Activated naive CD4-positive, alpha-beta T cell treated with Interleukin-2 at 50 U/mL for 16 hours (primary cell): ENCODE results near the gene TRAK1.
"Not testable (repeated sequence)": the region's sequence is repeated elsewhere in the genome, so short reads cannot be mapped to it uniquely, and the experiment has no call there.

Source experiments
- DNase-seq: peaks from one replicate; pipeline ENCODE4 v3.0.0-alpha.2; 2020

Gene TRAK1

GRCh38 chr3:42099020-42099765 is 8.0 kb downstream of the TRAK1 start:
- DNase-seq, result no peak

- no peak for DNase-seq
Observed at GRCh38 chr3:42101048-42101447, 9.9 kb downstream of the TRAK1 start.

GRCh38 chr3:42101481-42101880 is 10.3 kb downstream of the TRAK1 start:
- no peak for DNase-seq

- DNase-seq, result no peak
Observed at GRCh38 chr3:42102571-42102970, 11.4 kb downstream of the TRAK1 start.

- DNase-seq, result not testable (repeated sequence)
Observed at GRCh38 chr3:42103921-42104665, 12.9 kb downstream of the TRAK1 start.

- DNase-seq, result not testable (repeated sequence)
Observed at GRCh38 chr3:42105994-42106393, 14.8 kb downstream of the TRAK1 start.

DNA sequence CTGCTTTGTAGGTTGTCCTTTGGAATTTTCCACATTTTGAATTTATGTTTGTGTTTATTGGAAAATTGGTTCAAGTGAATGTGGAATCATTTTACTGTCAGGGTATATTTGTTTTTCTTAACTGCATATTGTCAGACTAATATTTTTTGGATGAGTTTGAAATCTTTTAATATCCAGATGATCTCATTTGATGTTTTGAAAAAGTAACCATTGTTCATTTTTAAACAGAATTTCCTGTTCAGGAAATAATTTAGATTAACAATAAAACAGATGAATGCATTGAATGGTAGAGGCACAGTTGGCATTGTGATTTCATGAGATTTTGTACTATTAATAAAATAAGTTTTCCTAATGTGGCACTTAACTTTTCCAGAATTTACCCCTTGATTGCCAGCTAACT is 15.5 kb downstream of the TRAK1 start:
- DNase-seq, result no peak

GRCh38 chr3:42110631-42111030 is 19.5 kb downstream of the TRAK1 start:
- DNase-seq, result no peak

- no peak for DNase-seq
Observed at GRCh38 chr3:42114130-42114725, 23.1 kb downstream of the TRAK1 start.

DNA sequence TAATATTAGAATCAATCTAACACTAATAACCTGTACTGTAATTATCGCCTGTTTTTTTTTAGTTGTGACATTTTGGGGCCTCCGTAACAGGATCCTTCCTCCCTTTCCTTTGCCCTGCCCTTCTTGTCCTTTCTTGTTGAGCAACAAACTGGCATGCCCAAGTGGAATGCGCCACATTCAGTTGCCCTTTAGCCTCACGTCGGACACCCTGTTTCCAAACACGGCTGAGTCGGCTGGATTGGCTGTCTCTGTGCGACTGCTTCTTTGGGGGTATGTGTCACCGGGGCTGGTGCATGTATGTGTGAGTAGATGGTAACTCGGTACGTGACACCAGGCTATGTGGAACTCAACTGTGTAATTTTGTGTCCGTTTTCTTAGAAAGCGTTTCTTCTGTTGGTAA is 24.1 kb downstream of the TRAK1 start:
- no peak for DNase-seq

DNA sequence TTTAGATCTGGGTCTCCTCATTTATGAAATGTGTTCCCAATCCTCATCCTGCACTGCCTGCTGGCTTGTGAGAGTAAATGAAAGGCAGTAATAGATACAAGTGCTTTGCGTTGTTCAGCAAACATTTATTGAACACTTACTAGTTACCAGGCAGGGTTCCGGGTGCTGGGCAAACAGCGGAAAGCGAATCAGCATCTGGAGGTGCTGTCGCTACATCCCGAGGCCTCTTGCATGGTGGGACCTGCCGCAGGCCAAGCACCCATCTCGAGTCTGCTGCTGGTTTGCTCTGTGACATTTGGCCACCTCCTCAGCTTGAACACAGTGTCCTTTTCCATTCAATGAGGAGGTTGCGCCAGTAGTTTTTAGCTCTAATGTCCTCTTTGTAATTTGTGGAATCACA is 24.8 kb downstream of the TRAK1 start:
- no peak for DNase-seq

DNA sequence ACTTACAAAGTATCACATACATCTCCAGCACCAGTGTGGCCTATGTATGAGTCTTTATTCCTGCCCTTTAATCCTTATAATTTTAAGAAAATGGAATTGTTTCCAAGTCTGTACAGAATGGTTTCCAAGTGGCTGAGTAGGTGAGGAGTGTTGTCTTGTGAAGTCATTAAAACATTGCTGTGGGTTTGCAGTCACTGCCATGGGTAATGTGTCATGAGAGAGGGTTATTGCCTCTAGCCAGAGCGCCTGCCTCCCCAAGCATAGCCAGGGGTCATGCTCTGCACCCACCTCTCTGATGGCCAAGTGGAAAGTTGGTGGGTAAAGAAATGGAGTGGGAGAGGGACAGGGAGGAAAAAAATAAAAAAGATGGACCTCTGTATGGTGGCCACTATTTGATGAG is 25.3 kb downstream of the TRAK1 start:
- DNase-seq, result no peak

DNA sequence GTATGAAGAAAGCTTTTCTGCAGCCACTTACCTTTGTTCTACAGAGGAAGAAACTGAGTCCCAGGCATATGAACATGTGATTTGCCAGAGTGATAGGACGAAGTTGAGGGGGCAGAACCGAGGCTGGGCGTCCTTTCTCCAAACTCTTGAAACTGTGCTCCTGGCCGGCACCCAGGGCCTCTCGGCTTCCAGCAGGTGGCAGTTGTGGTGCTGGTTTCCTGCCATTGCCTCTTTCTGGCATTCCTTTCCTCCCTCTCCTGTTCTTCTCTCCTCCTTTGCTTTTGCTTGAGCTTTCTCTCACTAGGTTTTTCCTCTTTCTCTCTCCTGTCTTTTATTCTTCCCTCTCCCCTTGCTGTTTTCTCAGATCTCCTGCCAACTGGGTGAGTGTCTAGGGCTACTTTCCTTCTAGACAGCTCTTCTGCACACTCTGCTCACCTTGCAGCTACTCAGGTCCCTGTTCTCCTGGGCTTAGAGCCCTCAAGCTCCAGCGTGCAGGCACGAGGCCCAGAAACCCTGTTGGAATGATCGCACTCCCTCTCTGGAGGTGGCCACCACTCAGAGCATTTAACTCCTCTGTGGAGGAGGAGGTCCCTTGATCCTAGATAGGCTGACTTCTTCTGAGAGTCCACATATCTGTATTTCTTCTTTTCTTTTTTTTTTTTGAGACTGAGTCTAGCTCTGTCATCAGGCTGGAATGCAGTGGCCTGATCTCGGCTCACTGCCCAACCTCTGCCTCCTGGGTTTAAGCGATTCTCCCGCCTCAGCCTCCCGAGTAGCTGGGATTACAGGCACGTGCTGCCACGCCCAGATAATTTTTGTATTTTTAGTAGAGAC is 26.2 kb downstream of the TRAK1 start:
- DNase-seq, result no peak

DNA sequence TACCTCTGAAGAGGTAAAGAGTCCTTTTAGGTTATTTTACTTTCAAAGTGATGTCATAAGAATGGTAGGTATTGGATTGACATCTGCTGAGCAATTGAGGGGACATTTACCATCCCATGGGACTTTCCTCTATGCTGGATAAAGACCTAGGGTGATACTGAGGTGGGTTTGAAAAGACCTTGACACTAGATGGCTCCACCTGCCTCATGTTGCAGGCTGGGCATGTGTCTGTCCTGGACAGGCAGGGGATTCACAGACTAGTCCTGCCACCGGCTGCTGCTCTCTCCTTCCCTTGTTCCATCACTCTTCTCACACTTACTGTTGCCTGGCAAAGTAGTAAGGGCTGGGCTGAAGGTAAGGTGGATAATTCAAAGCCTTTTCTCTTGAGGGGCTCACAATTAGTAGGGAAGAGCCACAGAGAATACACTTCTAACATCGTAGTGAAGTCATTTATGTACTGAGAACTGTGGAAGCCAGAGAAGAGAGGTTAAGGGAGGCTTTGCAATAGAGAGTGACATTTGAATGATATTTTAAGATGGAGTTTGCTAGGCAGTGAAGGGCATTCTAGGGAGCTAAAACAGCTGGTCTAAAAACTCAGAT is 27.7 kb downstream of the TRAK1 start:
- DNase-seq, result no peak

- no peak for DNase-seq
Observed at GRCh38 chr3:42119561-42120355, 28.6 kb downstream of the TRAK1 start.

GRCh38 chr3:42120866-42121265 is 29.7 kb downstream of the TRAK1 start:
- DNase-seq, result no peak

- DNase-seq, result no peak
Observed at GRCh38 chr3:42122261-42123011, 31.3 kb downstream of the TRAK1 start.

DNA sequence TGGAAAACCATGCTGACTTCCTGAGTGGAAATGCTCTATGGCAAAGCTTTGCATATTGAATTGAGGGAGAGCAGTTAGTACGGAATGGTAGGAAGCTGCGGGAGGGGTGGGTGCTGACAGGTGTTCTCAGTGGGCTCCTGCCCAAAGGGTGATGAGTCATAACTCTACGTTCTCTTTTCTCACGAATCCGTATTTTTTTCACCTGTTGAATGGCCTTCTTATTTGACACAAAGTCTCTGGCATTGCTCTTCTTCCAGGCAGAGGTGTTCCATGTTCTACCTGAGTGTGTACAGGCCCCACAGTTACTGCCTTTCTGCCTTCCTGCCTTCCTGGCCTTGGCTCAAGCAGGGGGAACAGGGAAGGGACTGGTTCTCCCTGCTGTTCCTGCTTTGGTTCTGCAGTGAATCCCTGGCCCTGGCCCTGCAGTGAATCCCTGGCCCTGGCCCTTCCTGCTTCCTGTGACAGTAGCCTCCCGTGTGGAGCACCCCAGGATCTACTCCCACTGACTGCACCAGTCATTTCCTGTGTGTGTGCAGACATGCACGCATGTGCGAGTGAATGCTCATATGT is 31.9 kb downstream of the TRAK1 start:
- no peak for DNase-seq

- DNase-seq, result no peak
Observed at GRCh38 chr3:42123824-42124658, 32.9 kb downstream of the TRAK1 start.

DNA sequence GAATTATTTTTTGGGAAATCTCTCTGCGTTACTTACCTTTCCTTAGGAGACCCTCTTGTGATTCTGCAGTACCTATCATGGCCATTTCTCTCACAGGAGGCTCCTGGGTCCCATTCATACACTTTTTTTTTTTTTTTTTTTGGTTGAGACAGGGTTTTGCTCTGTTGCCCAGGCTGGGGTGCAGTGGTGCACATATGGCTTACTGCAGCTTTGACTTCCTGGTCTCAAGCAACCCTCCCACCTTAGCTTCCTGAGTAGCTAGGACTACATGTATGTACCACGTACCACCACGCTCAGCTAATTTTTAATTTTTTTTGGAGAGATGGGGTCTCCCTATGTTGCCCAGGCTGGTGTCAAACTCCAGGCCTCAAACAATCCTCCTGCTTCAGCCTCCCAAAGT is 36.1 kb downstream of the TRAK1 start:
- no peak for DNase-seq
